ENCODE results near the gene PLCG2.

Gene PLCG2

DNA sequence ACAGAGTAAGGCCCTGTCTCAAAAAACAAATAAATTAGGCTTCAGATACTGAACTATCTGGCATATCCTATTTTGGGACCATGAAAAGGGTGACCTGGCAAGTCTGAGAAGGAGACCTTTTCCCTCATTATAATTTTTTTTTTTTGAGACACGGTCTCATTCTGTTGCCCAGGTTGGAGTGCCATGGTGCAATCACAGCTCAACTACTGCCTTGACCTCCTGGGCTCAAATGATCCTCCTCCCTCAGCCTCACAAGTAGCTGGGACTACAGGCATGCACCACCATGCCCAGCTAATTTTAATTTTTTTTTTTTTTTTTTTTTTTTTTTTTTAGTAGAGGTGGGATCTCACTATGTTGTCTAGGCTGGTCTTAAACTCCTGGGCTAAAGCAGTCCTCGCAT, 37.3 kb downstream of the PLCG2 start:
- DNase-seq (ENCODE audit: low read depth, low spot score): no peak

GRCh38 chr16:81816793-81817210, 37.7 kb downstream of the PLCG2 start:
- no peak for DNase-seq (ENCODE audit: low read depth, low spot score)

DNA sequence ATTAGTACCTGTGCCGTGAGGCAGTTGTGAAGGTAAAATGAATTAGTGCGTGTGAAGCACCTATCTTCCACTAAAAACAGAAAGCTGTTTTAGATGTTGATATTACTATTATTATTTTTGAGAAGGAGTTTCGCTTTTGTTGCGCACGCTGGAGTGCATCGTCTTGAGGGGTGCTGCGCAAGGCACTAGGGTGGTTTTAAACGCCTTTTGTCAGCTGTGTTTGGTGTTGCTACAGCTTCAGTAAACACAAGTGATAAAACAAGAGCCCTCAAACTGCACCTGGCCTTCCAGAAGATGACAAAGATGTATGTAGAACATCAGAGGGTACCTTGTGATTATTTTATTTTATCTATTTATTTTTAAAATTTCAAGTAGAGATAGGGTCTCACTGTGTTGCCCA, 38.2 kb downstream of the PLCG2 start:
- no peak for DNase-seq (ENCODE audit: low read depth, low spot score)

GRCh38 chr16:81817789-81818567, 38.9 kb downstream of the PLCG2 start:
- no peak for DNase-seq (ENCODE audit: low read depth, low spot score)

GRCh38 chr16:81818568-81818896, 39.4 kb downstream of the PLCG2 start:
- DNase-seq (ENCODE audit: low read depth, low spot score): no peak

- no peak for DNase-seq (ENCODE audit: low read depth, low spot score)
Observed at GRCh38 chr16:81818905-81819304, 39.8 kb downstream of the PLCG2 start.

- DNase-seq (ENCODE audit: low read depth, low spot score): no peak
Observed at GRCh38 chr16:81821436-81822128, 42.5 kb downstream of the PLCG2 start.

- DNase-seq (ENCODE audit: low read depth, low spot score): no peak
Observed at GRCh38 chr16:81823111-81823510, 44.0 kb downstream of the PLCG2 start.

- DNase-seq (ENCODE audit: low read depth, low spot score): no peak
Observed at GRCh38 chr16:81823734-81824133, 44.6 kb downstream of the PLCG2 start.

DNA sequence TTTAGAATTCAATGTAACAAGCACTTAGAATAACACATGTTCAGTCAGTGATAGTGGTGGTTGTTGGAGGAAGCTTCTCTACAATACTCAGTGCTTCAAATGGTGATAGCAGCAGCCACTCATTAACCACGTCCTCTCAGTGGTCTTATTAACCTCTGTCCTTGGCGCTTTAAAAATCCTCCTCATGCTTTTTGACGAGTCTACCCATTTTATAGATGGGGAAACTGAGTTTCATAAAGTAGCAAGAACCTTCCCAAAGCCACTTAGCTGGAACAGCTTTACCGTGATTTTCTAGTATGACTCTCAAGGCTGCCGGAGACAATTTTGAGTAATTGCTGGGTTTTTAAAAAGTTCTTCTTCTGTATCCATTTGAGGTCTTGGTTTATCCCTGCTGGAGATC, 47.4 kb downstream of the PLCG2 start:
- DNase-seq (ENCODE audit: low read depth, low spot score): no peak

DNA sequence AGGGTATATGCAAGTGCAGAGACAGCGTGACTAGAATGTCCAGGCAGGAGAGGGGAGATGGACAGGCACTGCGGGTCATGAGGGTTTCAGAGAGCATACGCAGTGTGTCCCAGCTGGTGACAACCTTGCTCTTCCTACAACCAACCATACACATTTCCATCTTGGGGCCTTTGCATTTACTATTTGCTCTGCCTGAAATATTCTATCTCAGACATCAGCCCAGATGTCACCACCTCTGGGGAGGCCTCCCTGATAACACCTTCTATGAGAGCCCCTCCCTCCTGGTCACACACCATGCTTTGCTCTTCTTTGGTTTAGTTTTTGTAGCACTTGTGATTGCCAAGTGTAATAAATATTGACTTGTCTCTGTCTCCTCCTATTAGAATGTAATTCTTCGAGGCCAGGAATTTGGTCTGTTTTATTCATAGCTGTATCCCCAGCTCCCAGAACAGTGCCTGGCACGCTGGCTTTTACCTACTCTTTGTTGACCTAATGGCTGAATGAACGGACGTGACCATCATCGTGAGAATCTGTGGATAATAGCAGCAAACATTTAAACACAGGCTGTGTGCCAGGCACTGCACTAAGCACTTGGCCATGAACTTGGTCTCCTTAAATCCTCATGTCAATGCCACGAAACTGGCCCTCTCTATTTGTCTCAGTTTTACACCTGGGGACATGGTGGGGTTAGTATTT, 51.9 kb downstream of the PLCG2 start:
- DNase-seq (ENCODE audit: low read depth, low spot score): no peak

DNA sequence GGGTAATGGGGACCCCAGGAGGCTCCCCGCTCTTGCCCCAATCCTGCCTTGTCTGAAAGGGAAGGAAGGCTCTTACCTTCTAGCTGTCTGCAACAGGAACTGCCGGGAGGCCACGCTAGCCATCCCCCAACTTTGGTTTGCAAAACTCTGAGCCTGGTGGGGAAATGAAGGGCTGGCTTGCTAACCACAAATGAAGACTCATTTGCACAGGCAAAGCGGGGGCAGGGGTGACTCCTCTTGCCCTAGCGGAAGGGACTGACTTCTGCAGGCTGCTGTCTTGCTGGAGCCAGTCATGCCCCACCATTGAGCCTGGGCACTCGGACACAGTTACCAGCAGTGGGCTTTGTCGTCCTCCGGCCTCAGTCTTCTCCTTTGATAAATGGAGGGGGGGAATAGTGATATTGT, 52.6 kb downstream of the PLCG2 start:
- DNase-seq (ENCODE audit: low read depth, low spot score): no peak

DNA sequence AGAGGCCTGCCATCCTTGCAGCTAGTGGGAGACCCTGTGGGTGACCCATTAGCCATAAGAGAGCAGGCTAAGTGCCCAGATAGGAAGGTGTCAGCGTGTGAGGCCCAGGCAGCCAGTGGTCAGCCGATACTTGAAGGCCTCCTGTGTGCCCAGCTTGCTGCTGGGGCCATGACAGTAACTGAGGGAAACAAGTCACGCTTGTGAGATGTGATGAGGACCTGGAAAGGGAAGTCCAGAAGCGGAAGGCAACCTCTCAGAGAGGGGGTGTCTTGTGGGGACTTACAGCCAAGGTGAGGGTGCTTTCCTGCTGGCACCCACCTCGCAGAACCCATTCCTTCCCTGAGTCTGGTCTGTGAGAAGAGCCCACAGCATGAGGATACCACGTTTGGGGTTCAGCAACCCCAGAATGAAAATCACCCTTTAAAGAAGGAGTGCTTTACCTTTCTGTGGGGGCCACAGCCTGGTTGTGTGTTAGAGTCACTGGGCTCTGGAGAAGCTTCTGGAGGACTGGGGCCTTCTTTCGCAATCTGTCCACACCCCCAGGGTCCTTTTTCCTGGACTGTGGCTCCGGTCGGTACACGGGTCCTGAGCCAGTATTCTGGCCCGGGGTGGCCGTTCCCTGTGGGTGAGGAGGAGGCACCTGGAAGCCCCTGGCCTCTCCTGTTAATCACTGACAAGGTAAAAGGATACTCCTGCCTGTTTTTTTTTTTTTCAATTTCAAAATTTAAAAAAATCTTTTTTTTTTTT, 53.9 kb downstream of the PLCG2 start:
- DNase-seq (ENCODE audit: low read depth, low spot score): no peak

DNA sequence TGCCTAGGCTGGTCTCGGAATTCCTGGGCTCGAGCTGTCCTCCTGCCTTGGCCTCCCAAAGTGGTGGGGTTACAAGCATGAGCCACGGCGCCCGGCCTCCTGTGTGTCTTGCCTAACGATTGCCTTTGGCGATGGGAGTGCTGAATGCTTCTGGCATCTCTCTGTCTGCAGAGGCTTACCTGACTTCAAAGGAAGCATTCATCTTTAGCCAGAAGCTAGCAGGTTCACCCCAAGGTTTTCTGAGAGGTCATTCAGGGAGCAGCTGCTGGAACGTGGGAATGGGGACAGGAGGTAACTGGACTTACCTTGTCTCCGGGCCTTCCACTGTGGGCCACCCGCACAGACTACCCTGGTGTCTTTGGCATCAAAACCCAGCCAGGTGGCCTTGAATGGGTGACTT, 54.7 kb downstream of the PLCG2 start:
- no peak for DNase-seq (ENCODE audit: low read depth, low spot score)

DNA sequence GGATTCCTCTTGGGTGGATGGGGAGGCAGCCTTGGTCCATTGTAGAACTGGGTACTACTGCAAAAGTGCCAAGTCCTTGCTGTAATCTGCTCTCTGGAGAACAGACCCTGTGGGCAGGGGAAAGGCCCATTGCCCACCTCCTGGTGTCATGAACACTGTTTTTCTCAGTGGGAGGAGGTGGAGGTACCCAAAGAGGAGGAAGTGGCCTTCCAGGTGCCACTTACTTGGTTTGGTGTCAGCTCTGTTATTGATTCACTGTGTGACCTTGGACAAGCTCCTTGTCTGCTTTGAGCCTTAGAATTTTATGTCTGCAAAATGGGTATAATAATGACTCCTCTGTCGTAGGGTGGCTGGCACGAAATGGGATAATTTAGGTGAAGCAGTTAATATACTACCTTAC, 55.8 kb downstream of the PLCG2 start:
- DNase-seq (ENCODE audit: low read depth, low spot score): no peak

- DNase-seq (ENCODE audit: low read depth, low spot score): no peak
Observed at GRCh38 chr16:81836279-81837054, 57.4 kb downstream of the PLCG2 start.

GRCh38 chr16:81837312-81837751, 58.2 kb downstream of the PLCG2 start:
- no peak for DNase-seq (ENCODE audit: low read depth, low spot score)

DNA sequence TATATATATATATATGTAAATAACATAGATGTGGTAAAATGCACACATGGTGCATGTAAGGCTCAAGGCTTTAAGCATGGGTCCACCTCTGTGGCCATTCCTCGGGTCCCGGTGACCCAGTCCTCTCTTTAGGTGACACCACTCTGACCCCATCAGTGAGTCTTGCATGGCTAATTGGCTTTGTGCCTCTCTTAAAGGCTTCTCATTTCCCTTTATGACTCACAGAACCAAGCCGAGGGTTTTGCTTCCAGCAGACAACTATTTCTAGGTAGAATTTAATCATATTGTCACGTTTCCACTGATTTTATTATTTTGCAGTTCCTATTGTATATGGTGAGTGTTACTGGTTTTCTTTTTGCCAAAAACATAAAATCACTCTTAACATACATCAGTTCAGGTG, 59.7 kb downstream of the PLCG2 start:
- DNase-seq (ENCODE audit: low read depth, low spot score): no peak

- DNase-seq (ENCODE audit: low read depth, low spot score): no peak
Observed at GRCh38 chr16:81841722-81842121, 62.6 kb downstream of the PLCG2 start.

GRCh38 chr16:81842564-81843242, 63.6 kb downstream of the PLCG2 start:
- no peak for DNase-seq (ENCODE audit: low read depth, low spot score)

- no peak for DNase-seq (ENCODE audit: low read depth, low spot score)
Observed at GRCh38 chr16:81843243-81843582, 64.1 kb downstream of the PLCG2 start.

Data from activated CD4-positive, CD25-positive, alpha-beta regulatory T cell treated with anti-CD3 and anti-CD28 coated beads, Interleukin-2, amount 50 U/mL, for 16 hours (primary cell).